SK-N-MC (cell line): ENCODE measurements around the gene ZNF521.

ENCODE experiments used
- EZH2 ChIP-seq: fragments of 200-600 bp; sonication (generic); IDR thresholded peaks from one replicate; pipeline ENCODE4 v1.6.1; 2017; ENCODE audit warnings: antibody characterized with exemption
- POLR2AphosphoS5 ChIP-seq: IDR thresholded peaks from 2 replicates; pipeline ENCODE4 v1.6.1; 2012; ENCODE audit warnings: mild to moderate bottlenecking, low read depth, low read length, borderline replicate concordance

DNA sequence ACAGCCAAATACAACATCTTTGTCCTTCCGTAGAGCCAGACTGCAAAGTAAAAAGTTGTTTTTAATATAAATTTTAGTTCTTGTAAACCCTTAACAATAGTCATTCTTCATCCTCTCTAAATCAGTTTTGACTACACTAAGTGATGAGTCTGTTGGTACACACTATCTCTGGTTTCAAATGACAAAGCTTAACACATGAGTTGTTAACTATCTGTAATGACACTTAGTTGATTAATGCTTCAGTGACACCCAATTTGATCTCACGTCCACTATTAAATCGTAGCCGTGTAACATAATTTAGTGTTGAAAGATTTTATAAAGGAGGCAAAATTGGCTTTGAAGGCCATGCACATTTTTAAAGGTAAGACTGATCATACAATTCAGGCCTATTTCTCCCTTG, 181.6 kb downstream of the ZNF521 start:
- TF ChIP-seq POLR2AphosphoS5 (no peak), EZH2 (no peak)
